Body of pancreas (tissue), 4 donors: ENCODE results near the gene RASA4B. TPM values are rescaled to one million over a fixed set of nuclear protein-coding genes. Genes with fewer than 3 reads are reported as not detected.
"Not testable (repeated sequence)": the region's sequence is repeated elsewhere in the genome, so short reads cannot be mapped to it uniquely, and the experiment has no call there.

Experiments used
- ATAC-seq: fragments of 150-250 bp; one replicate; pipeline ENCODE4 v1.9.1; 2016
- DNase-seq, 4 donors: peaks; one replicate each; pipeline ENCODE4 v3.0.0-alpha.2; 2019
- H3K27ac ChIP-seq, 4 donors: fragments of 200-600 bp; sonication (generic); 1 replicate in 3 of 4; 2 replicates in 1 of 4; pipeline versions ENCODE4 v1.5.1 to v1.6.1; 2016 to 2019; ENCODE audit warnings: mild to moderate bottlenecking in 1 of 4, mixed read lengths in 1 of 4, moderate library complexity in 1 of 4
- H3K27me3 ChIP-seq, 2 donors: fragments of 200-600 bp; sonication (generic); one replicate each; pipeline ENCODE4 v1.6.0; 2016; ENCODE audit warnings: mild to moderate bottlenecking in 1 of 2
- H3K36me3 ChIP-seq, 2 donors: fragments of 200-600 bp; sonication (generic); replicated peaks in 1 of 2; 2 replicates each; pipeline ENCODE4 v1.5.1; 2016; ENCODE audit warnings: low read depth in 2 of 2; ENCODE audit not compliant: insufficient read depth in 1 of 2
- H3K4me1 ChIP-seq: fragments of 200-600 bp; sonication (generic); one replicate; pipeline ENCODE4 v1.6.0; 2016
- H3K4me3 ChIP-seq, 2 donors: fragments of 200-600 bp; sonication (generic); 1 replicate in 1 of 2; 2 replicates in 1 of 2; pipeline ENCODE4 v1.5.1; 2016 to 2019
- H3K9me3 ChIP-seq, 3 donors: fragments of 200-600 bp; sonication (generic); 1 replicate in 2 of 3; 2 replicates in 1 of 3; pipeline ENCODE4 v1.5.1; 2016
- WGBS, 2 donors: methylation state at CpG; one replicate each; pipeline ENCODE4 v1.1.5; 2017; 5-methylcytosine and 5-hydroxymethylcytosine counted together
- intact Hi-C: fragments of 100-400 bp; cut with DNase I; formaldehyde crosslinking; loops from one replicate; pipeline ENCODE4 v1.15.1; 2023
- total RNA-seq, 2 donors: library from RNA; depleted of rRNA; stranded (reverse); fragments of >200 nt; gene quantifications; one replicate each; pipeline ENCODE4 v1.1.0, GENCODE V29; 2016

RASA4B gene
- total RNA-seq, 2 donors from 2014 or later: 5.3 to 12.5 TPM

DNA sequence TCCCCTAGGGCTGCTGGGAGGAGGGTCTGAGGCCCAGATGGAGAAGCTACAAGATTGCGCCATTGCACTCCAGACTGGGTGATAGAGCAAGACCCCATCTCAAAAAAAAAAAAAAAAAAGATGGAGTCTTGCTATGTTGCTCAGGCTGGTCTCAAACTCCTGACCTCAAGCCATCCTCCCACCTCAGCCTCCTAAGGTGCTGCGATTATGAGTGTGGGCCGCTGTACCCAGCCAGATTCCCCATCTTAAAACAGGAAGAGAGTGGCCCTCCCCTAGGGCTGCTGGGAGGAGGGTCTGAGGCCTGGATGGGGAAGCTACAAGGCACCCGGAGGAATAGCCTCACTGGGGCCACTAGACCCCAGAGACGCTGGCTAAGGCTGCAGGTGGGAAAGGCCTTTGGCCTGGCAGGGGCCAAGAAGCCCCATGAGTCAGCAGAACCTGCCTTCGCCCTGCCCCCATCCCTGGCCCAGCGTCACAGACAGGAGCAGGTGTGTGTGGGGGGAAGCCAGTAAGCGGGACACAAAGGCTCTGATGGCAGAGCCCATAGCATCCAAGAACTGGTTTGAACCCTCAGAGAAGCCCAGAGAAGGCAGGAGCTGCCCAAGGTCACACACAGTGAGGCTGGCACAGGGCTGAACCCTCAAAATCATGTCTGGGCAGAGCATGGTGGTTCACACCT lies 10.0 kb downstream of the RASA4B start:
- intact Hi-C loops, H3K36me3 ChIP-seq, H3K4me1 ChIP-seq, ATAC-seq, H3K27ac ChIP-seq, H3K4me3 ChIP-seq, H3K9me3 ChIP-seq, H3K27me3 ChIP-seq: not testable (repeated sequence)
- WGBS, 2 donors: 70% methylated on average over 2 of the region's 8 CpGs; no CpG with 5 or more reads in 1 of the 2 donors
- DNase-seq: peak in 2 of 4 donors; percentile 2 to 3

DNA sequence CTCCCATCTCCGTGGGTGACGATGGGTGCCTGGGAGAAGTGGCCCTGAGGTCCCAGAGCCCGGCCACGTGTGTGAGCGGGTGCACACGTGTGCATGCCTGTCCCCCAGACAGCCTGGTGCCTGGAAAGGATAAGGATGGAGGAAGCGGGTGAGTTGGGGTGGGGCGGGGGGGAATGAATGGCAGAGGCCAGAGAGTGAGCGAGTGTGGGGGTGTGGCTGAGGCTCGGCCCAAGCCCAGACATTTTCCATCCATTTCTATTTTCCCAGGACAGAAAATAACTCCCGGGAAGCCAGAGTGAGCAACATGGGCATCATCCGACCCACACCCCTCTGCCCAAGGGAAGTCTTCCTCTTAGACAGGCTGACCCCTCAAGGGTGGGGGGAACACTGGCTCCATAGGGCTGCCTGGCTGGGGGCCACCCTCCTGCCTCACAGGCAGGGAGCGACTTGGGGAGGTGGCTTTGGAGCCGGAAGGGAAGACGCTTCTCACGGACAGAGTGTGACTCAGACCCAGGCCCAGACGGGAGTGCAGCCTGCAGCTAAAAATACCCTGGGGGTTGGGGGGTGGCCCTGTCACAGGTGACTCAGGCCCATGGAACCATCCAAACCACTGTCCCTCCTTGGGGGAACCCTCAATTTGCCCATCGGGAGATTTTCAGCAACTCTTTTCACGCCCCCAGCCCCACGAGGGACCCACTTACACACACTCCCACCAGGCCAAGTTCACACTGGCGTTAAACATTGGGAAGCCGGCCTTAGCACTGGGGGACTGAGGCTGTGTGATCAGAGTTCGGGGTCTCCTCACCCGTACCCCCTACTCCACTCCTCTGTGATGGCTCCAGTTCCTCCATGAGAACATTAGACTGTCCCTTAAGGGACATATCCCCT lies 12.0 kb downstream of the RASA4B start:
- H3K4me3 ChIP-seq, H3K36me3 ChIP-seq, intact Hi-C loops, H3K4me1 ChIP-seq, H3K27me3 ChIP-seq, H3K9me3 ChIP-seq, H3K27ac ChIP-seq: not testable (repeated sequence)
- peak; percentile 16 for ATAC-seq
- peak in 1 of 4 donors; percentile 3 for DNase-seq
- WGBS, 2 donors: 81% methylated on average over 5 of the region's 24 CpGs; no CpG with 5 or more reads in 1 of the 2 donors

DNA sequence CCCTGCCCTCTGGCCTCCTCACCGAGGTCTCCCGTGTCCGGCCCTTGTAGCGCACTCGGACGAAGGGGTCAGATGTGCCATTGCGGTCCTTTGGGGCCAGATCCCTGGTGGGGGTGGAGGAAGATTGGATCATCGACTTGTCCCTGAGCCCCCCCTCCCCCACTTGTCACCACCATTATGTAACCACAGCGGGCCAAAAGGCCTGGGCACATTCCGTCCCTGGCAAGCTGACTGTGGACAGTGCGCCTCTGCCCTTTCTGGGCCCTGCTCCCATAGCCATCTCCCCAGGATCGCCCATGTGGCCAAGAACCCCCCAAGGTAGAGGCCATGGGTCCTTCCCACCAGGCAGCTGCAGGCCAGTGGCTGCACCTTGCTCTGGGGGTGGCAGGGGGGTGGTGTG lies 14.4 kb downstream of the RASA4B start:
- DNase-seq, H3K36me3 ChIP-seq, H3K4me3 ChIP-seq, H3K4me1 ChIP-seq, H3K27ac ChIP-seq, ATAC-seq, H3K27me3 ChIP-seq, intact Hi-C loops, H3K9me3 ChIP-seq: not testable (repeated sequence)
- no CpG with 5 or more reads among the region's 12 CpGs for WGBS, 2 donors

DNA sequence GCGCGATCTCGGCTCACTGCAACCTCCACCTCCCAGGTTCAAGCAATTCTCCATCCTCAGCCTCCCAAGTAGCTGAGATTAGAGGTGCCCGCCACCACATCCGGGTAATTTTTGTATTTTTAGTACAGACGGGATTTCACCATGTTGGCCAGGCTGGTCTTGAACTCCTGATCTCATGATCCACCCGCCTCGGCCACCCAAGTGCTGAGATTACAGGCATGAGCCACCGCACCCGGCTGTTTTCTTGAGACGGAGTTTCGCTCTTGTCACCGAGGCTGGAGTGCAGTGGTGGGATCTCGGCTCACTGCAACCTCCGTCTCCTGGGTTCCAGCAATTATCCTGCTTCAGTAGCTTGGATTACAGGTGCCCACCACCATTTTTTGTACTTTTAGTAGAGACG lies 19.3 kb downstream of the RASA4B start:
- intact Hi-C loops, DNase-seq, ATAC-seq, H3K4me1 ChIP-seq, H3K27me3 ChIP-seq, H3K9me3 ChIP-seq, H3K36me3 ChIP-seq, H3K27ac ChIP-seq, H3K4me3 ChIP-seq: not testable (repeated sequence)
- 91 to 95% methylated on average over 3 to 15 of the region's 16 CpGs for WGBS, 2 donors

DNA sequence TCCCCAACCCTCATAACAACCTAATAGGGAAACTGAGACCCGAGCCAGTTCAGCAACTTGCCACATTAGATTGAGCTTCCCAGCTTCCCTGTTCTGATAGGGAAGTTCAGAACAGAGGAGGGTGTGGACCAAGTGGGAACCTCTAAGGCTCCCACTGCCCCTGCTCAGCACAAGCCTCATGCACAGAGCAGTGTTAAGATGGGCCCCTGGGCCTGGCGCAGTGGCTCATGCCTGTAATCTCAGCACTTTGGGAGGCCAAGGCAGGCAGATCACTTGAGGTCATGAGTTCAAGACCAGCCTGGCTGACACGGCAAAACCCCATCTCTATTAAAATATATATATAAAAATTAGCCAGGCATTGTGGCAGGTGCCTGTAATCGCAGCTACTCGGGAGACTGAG lies 20.3 kb downstream of the RASA4B start:
- H3K4me1 ChIP-seq, ATAC-seq, H3K9me3 ChIP-seq, H3K27me3 ChIP-seq, H3K36me3 ChIP-seq, H3K4me3 ChIP-seq, DNase-seq, H3K27ac ChIP-seq, intact Hi-C loops: not testable (repeated sequence)
- 100% methylated on average over 1 of the region's 5 CpGs; no CpG with 5 or more reads in 1 of the 2 donors for WGBS, 2 donors

DNA sequence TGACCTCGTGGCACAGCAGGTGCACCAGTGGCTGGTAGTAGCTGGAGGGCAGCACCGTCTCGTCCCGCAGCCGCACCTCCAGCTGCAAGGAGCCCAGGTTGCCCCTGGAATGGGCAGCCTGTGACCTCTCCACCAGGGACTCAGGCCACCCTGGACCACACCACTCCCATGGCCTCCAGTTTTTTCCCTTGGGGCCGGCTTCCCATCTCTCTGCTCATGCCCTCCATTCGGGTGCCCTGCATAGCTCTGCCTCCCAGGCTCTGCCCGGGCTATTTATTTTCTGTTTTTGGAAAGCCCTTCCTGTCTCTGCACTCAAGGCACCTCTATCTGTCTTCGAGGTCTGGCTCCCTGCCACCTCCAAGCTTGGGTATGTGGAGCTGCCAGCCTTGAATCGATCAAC lies 20.7 kb downstream of the RASA4B start:
- H3K4me3 ChIP-seq, DNase-seq, intact Hi-C loops, H3K27ac ChIP-seq, H3K9me3 ChIP-seq, H3K4me1 ChIP-seq, H3K36me3 ChIP-seq, H3K27me3 ChIP-seq, ATAC-seq: not testable (repeated sequence)
- no CpG with 5 or more reads among the region's 10 CpGs for WGBS, 2 donors

DNA sequence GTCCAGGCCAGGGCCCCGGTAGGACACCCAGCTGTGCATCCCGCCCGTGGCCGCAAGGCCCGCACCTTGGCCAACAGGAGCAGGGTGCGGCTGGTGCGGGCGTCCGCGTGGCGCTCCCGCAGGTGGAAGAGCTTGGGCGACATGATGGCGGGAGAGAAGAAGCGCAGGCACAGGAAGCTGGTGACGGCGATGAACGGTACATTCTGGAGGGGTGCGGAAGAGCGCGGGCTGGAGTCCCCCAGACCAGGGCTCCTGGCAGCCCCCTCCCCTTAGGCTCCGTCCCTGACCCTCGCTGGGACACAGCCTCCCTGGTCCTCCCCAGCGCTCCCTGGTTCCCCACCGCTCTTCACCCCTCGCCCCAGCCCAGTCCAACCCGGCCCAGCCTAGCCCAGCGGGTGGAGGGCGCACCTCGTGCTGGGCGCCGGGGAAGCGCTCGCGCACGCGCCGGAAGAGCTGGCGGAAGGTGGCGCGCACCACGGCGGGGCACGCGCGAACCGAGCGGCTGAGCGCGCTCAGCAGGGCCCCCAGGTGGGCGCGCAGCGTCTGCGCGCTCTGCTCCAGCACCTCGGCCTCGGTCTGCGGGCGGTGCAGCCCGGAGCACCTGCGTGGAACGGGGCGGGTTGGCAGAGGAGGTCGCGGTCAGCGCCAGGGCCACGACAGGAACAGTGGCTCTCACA lies 23.0 kb downstream of the RASA4B start:
- WGBS, 2 donors: no CpG with 5 or more reads among the region's 67 CpGs
- peak; percentile 18 for ATAC-seq
- H3K4me3 ChIP-seq, H3K27me3 ChIP-seq, intact Hi-C loops, H3K4me1 ChIP-seq, H3K36me3 ChIP-seq, H3K9me3 ChIP-seq, DNase-seq, H3K27ac ChIP-seq: not testable (repeated sequence)

DNA sequence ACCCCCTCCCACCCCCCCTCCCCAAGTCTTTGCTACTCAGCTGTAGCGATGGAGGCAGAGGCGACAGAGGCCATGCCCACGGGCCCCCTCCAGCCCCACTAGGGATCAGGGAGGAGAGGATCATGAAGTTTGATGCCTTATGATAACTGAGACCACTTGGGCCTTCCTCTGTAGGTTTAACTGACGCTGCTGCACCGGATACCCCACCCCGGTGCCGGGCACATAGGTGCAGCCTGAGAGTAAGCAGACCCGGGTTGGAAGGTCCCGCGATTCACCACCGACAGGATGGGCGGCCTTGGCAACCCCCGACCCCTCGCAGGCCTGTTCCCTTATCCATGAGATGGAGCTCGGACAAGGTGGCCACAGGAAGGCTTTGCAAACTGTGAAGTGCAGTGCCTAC lies 23.6 kb downstream of the RASA4B start:
- ATAC-seq, H3K9me3 ChIP-seq, H3K4me1 ChIP-seq, H3K27ac ChIP-seq, H3K4me3 ChIP-seq, intact Hi-C loops, H3K27me3 ChIP-seq, H3K36me3 ChIP-seq: not testable (repeated sequence)
- WGBS, 2 donors: 29% methylated on average over 5 of the region's 15 CpGs; no CpG with 5 or more reads in 1 of the 2 donors
- DNase-seq: peak in 3 of 4 donors; percentile 10 to 19 (median 13)

DNA sequence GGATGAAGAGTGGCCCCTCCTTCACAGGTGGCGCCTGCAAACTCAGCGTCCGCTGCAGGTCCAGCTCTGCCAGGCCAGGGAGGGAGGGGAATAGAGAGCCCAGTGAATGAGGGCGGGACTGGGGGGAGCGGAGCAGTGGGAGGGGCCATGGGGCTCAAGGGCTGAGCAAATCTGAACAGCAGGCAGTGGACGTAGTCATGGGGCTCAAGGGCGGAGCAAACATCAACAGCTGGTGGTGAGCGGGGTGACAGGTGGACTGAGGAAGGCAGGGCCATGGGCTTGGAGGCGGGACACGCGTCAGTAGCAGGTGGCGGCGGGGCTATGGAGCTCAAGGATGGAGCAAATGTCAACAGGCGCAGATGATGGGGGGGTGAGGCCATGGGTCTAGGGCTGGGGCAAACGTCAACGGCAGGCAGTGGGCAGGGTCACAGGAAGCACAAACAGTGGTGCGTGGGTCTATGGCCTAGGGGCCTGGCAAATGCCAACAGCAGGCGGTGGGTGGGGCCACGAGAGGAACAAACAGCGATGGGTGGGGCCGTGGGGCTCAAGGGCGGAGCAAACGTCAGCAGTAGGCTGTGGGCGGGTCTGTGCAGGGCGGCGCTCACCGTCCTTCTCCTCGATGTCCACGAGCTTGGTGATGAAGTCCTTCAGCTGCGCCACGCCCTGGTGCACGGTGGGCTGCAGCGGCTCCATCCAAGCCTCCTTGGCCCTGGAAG lies 24.2 kb downstream of the RASA4B start:
- H3K27me3 ChIP-seq, intact Hi-C loops, H3K9me3 ChIP-seq, H3K27ac ChIP-seq, H3K4me3 ChIP-seq, H3K4me1 ChIP-seq, H3K36me3 ChIP-seq: not testable (repeated sequence)
- no CpG with 5 or more reads among the region's 33 CpGs for WGBS, 2 donors
- DNase-seq (peak in 1 of 4 donors; percentile 72), ATAC-seq (peak; percentile 91)

DNA sequence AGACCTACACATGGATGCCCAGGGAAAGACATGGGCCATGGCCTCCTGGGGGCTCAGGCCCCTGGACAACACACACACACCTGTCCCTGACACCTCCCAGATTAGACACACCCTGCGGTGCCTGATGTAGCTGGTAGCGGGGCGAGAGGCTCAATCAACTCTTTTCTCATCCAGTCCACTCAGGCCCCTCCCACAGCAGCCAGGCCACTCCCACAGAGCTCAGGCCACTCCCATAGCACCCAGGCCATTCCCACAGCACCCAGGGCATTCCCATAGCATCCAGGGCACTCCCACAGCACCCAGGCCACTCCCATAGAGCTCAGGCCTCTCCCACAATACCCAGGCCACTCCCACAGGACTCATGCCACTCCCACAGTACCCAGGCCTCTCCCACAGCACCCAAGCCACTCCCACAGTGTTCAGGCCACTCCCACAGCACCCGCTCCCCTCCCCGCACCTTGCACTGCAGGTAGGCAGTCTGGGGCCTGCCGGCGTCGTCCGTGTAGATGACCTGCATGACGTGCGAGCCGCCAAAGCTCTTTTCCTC lies 27.0 kb downstream of the RASA4B start:
- H3K4me3 ChIP-seq, H3K27me3 ChIP-seq, H3K27ac ChIP-seq, H3K36me3 ChIP-seq, H3K4me1 ChIP-seq, H3K9me3 ChIP-seq, intact Hi-C loops: not testable (repeated sequence)
- DNase-seq: peak; percentile 39 to 85 (median 79)
- WGBS, 2 donors: 70% methylated on average over 2 of the region's 12 CpGs; no CpG with 5 or more reads in 1 of the 2 donors
- ATAC-seq: peak; percentile 73

DNA sequence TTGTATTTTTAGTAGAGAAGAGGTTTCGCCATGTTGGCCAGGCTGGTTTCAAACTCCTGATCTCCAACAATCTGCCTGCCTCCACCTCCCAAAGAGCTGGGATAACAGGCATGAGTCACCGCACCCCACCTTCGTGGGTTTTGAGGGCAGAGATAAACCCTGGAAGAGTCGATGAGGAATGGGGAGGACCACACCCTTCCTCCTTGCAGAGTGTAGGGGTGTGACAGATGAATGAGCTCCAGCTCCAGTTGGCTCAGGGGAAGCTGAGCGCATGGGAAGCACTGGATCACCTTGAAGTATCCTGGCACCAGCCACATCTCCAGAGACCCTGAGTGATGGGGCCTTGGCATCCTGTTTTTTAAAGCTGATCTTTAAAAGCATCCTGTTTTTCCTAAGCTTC lies 33.3 kb downstream of the RASA4B start:
- H3K4me3 ChIP-seq, intact Hi-C loops: not testable (repeated sequence)
- WGBS, 2 donors: no CpG with 5 or more reads among the region's 5 CpGs

More for the DNA sequence above, 33.3 kb downstream of the RASA4B start:
- not testable (repeated sequence) for DNase-seq, H3K36me3 ChIP-seq, H3K27ac ChIP-seq, H3K9me3 ChIP-seq, ATAC-seq, H3K4me1 ChIP-seq, H3K27me3 ChIP-seq
